Keratinocyte (primary cell): ENCODE results near the gene RBM8A. TPM values are rescaled to one million over a fixed set of nuclear protein-coding genes. Genes with fewer than 3 reads are reported as not detected.

Source experiments
- DNase-seq: peaks from one replicate; pipeline ENCODE4 v3.0.0-alpha.2; 2011; ENCODE audit warnings: low read depth, missing footprints, low spot score
- FAIRE-seq: peaks from 2 replicates; lab custom pipeline; 2011; peaks lifted over from hg19 to GRCh38; lab: Jason Lieb, UNC
- H2AFZ ChIP-seq: 2 replicates; pipeline ENCODE4 v1.6.0; 2012; ENCODE audit warnings: low read length, control low read depth, inconsistent platforms; ENCODE audit not compliant: control insufficient read depth
- H3K27ac ChIP-seq: 2 replicates; pipeline ENCODE4 v1.5.1; 2011; ENCODE audit warnings: low read length; ENCODE audit not compliant: control insufficient read depth, insufficient read depth
- H3K27me3 ChIP-seq: 3 replicates; pipeline ENCODE4 v1.6.0; 2011; ENCODE audit warnings: low read length; ENCODE audit not compliant: control insufficient read depth, insufficient read depth; ENCODE audit errors: extremely low read depth
- H3K36me3 ChIP-seq, 2 experiments: 2 replicates in 1 of 2; 3 replicates in 1 of 2; pipeline ENCODE4 v1.5.1; 2011; ENCODE audit warnings: low read length in 2 of 2, mild to moderate bottlenecking in 1 of 2; ENCODE audit not compliant: control insufficient read depth in 2 of 2, insufficient read depth in 2 of 2; ENCODE audit errors: extremely low read depth in 1 of 2
- H3K4me1 ChIP-seq: 3 replicates; pipeline ENCODE4 v1.5.1; 2011; ENCODE audit warnings: low read length; ENCODE audit not compliant: control insufficient read depth, insufficient read depth; ENCODE audit errors: extremely low read depth
- H3K4me2 ChIP-seq: 3 replicates; pipeline ENCODE4 v1.6.0; 2011; ENCODE audit warnings: low read depth, low read length; ENCODE audit not compliant: control insufficient read depth, insufficient read depth; ENCODE audit errors: extremely low read depth
- H3K4me3 ChIP-seq, 3 experiments: fragments of 200-600 bp in 1 of 3; sonication (generic) in 1 of 3; 2 replicates in 2 of 3; 3 replicates in 1 of 3; pipeline ENCODE4 v1.5.1; 2011 to 2016; ENCODE audit warnings: low read length in 3 of 3, mild to moderate bottlenecking in 3 of 3, control low read depth in 2 of 3, inconsistent platforms in 1 of 3, low read depth in 1 of 3, mixed read lengths in 1 of 3, mixed run types in 1 of 3, moderate library complexity in 1 of 3; ENCODE audit not compliant: control insufficient read depth in 2 of 3, insufficient read depth in 2 of 3; ENCODE audit errors: extremely low read depth in 1 of 3
- H3K79me2 ChIP-seq: 2 replicates; pipeline ENCODE4 v1.6.0; 2012; ENCODE audit warnings: low read length; ENCODE audit not compliant: control insufficient read depth, insufficient read depth
- H3K9ac ChIP-seq: 3 replicates; pipeline ENCODE4 v1.6.0; 2011; ENCODE audit warnings: low read length; ENCODE audit not compliant: control insufficient read depth, insufficient read depth; ENCODE audit errors: extremely low read depth
- H3K9me1 ChIP-seq: 3 replicates; pipeline ENCODE4 v1.6.0; 2011; ENCODE audit warnings: low read length; ENCODE audit not compliant: control insufficient read depth, insufficient read depth; ENCODE audit errors: extremely low read depth
- H3K9me3 ChIP-seq: 2 replicates; pipeline ENCODE4 v1.5.1; 2012; ENCODE audit warnings: low read depth, low read length; ENCODE audit not compliant: control insufficient read depth
- H4K20me1 ChIP-seq: 3 replicates; pipeline ENCODE4 v1.6.0; 2011; ENCODE audit warnings: low read length; ENCODE audit not compliant: control insufficient read depth, insufficient read depth; ENCODE audit errors: extremely low read depth
- EZH2 ChIP-seq: IDR thresholded peaks from one replicate; pipeline ENCODE4 v1.6.1; 2012; ENCODE audit warnings: inconsistent platforms, mild to moderate bottlenecking, low read length, moderate library complexity
- dilution Hi-C: fragments of 300-500 bp; cut with MboI; formaldehyde crosslinking; loops from one replicate; pipeline ENCODE4 v1.7.0; 2020; ENCODE audit warnings: low sequenced_read_pairs; ENCODE audit not compliant: extremely low pct_ligation_motif_present
- polyA plus RNA-seq, 5 experiments: library from polyadenylated mRNA; depleted of rRNA in 3 of 5; stranded (reverse) in 3 of 5; stranded (forward) in 1 of 5; unstranded in 1 of 5; fragments of >200 nt; gene quantifications; 1 replicate in 1 of 5; 2 replicates in 3 of 5; 3 replicates in 1 of 5; pipeline versions ENCODE4 v1.2.1 to v1.2.3, GENCODE V29; 2011 to 2012; ENCODE audit warnings: missing spikeins in 2 of 5, low read depth in 1 of 5, low replicate concordance in 1 of 5
- TF ChIP-seq, protein P1 (sequence below), 3 experiments: IDR thresholded peaks in 1 of 3; conservative IDR thresholded peaks in 1 of 3; optimal IDR thresholded peaks in 1 of 3; 2 replicates in 2 of 3; 3 replicates in 1 of 3; pipeline versions ENCODE3 to v1.5.1; 2011; ENCODE audit warnings: low read length in 3 of 3, mild to moderate bottlenecking in 3 of 3, moderate library complexity in 2 of 3, control low read depth in 1 of 3, inconsistent platforms in 1 of 3; ENCODE audit not compliant: insufficient read depth in 2 of 3; ENCODE audit errors: extremely low read depth in 1 of 3

RBM8A gene
- polyA plus RNA-seq, 1 donor (not counting 4 experiments of a cell fraction or from before 2014, with no cell fraction given) = 209 TPM

DNA sequence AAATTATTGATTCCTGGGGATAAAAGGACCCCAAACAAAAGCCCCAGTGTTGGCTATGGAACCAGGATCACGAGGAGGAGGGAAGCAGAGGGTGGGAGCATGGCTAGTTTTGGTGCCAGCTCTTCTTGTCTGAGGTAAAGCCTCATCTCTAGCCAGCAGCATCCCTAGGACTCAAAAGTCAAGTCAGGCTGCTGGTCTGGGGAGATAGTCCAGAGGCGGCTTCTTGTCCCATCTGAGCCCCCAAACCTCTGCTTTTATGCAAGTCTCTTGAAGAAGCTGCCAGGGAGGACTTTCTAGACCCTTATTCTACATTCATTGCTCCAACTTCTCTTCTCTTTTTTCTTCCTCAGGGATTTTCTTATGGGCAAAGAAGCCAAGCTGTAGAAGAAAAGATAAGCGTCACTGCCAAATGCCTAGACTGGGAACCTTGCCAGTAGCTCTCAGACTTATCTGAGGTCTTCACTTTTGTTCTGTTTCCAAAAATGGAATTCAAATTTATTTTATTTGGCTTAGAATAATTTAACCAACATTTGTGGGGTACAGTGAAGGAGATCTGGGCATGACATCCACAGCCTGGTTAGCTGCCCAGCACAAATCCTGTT is 34.7 kb downstream of the RBM8A start:
- H3K36me3 ChIP-seq = peaks cover 0 to 2% of the 10 kb centered on the region in 2 experiments
- no peaks in the 10 kb centered on the region for H3K27me3 ChIP-seq
- H4K20me1 ChIP-seq = no peaks in the 10 kb centered on the region
- no peak for DNase-seq
- H3K4me3 ChIP-seq = peak overlapping the region in 2 of 3 experiments; percentile 15 to 26
- dilution Hi-C loops = no loop called here
- no peaks in the 10 kb centered on the region for H3K9me1 ChIP-seq
- peak overlapping the region; percentile 97 for H3K27ac ChIP-seq
- H3K4me1 ChIP-seq = peaks cover 30% of the 10 kb centered on the region
- no peak for TF ChIP-seq EZH2
- TF ChIP-seq, protein P1, sequence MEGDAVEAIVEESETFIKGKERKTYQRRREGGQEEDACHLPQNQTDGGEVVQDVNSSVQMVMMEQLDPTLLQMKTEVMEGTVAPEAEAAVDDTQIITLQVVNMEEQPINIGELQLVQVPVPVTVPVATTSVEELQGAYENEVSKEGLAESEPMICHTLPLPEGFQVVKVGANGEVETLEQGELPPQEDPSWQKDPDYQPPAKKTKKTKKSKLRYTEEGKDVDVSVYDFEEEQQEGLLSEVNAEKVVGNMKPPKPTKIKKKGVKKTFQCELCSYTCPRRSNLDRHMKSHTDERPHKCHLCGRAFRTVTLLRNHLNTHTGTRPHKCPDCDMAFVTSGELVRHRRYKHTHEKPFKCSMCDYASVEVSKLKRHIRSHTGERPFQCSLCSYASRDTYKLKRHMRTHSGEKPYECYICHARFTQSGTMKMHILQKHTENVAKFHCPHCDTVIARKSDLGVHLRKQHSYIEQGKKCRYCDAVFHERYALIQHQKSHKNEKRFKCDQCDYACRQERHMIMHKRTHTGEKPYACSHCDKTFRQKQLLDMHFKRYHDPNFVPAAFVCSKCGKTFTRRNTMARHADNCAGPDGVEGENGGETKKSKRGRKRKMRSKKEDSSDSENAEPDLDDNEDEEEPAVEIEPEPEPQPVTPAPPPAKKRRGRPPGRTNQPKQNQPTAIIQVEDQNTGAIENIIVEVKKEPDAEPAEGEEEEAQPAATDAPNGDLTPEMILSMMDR (optimal IDR thresholded peaks at IDR 0.05 in 1 of 3, IDR thresholded peaks at IDR 0.05 in 1 of 3, conservative IDR thresholded peaks at IDR 0.05 in 1 of 3; ENCODE audit: extremely low read depth in 1 of 3, insufficient read depth in 2 of 3, low read length in 3 of 3) = no peak
- H3K9ac ChIP-seq = peak overlapping the region; percentile 69
- peak overlapping the region; percentile 39 for H2AFZ ChIP-seq
- no peaks in the 10 kb centered on the region for H3K79me2 ChIP-seq
- no peaks in the 10 kb centered on the region for H3K9me3 ChIP-seq
- no peak for FAIRE-seq
- peak overlapping the region; percentile 97 for H3K4me2 ChIP-seq

DNA sequence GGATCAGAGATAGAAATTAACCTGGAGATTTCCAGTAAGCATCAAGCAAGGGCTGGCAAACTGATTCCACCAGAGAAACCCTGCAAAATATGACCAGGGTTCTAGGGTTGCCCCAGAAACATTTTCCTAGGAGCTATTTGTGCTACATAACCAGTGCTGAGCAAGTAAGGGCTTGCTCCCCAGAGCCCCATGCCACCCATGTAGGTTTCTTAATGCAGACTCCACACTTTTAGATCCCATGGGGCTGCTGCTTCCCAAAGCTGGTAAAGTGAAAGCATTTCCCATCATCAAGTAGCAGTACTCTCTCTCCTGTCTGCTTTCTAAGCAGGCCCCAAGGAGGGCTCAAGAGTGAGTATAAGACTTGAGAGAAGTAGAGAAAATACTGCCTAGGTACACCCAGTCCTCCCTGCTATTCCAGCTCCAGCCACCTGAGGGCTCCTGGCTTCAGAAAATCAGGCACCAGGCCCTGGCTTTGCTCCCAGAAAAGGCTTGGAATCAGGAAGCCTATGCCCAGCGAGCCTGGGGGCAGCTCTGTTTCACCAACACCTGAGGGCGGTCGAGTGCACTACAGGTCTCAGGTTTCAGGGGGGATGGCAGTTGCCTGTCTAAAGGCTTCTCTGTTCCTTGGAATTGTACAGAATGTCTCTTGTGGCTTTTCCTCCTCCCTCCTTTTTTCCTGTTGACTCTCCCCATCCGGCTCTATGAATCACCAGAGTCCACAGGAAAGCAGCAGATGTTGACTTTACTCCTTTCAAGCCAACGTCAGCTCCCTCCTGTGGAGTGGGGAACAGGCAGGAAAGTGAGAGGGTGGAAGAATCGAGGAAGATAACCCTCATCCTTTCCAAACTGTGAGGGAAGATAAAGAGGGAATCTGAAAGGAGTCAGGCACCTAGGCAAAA is 35.4 kb downstream of the RBM8A start:
- peaks cover 30% of the 10 kb centered on the region for H3K4me1 ChIP-seq
- H4K20me1 ChIP-seq = no peaks in the 10 kb centered on the region
- peaks cover 0 to 2% of the 10 kb centered on the region in 2 experiments for H3K36me3 ChIP-seq
- no peaks in the 10 kb centered on the region for H3K79me2 ChIP-seq
- DNase-seq (peak; percentile 96), FAIRE-seq (peak; percentile 91)
- no peak for TF ChIP-seq EZH2
- TF ChIP-seq, protein P1 (optimal IDR thresholded peaks at IDR 0.05 in 1 of 3, IDR thresholded peaks at IDR 0.05 in 1 of 3, conservative IDR thresholded peaks at IDR 0.05 in 1 of 3; ENCODE audit: extremely low read depth in 1 of 3, insufficient read depth in 2 of 3, low read length in 3 of 3) = peak; percentile 82 to 100 (median 89)
- dilution Hi-C loops = no loop called here
- H3K27me3 ChIP-seq = no peaks in the 10 kb centered on the region
- H3K9ac ChIP-seq = peak overlapping the region; percentile 75
- no peaks in the 10 kb centered on the region for H3K9me3 ChIP-seq
- H3K9me1 ChIP-seq = no peaks in the 10 kb centered on the region
- peak overlapping the region; percentile 97 for H3K4me2 ChIP-seq
- peak overlapping the region; percentile 97 for H3K27ac ChIP-seq
- peak overlapping the region; percentile 94 for H2AFZ ChIP-seq
- peak overlapping the region in 2 of 3 experiments; percentile 46 to 69 for H3K4me3 ChIP-seq
